ENCODE results near the gene ZNRF3.

DNA sequence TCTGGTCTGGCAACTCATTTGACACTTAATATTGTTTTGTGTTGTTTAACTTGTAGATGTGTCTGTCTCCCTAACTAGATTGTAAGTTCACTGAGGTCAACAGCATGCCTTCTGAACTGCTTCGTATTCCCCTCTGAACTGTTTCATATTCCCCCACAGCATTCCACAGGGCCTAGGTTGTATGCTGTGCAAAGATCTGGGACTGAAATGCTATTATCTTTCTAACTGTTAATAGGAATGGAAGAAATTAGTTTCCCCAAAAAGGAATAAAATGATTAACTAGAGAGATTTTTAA is 38.2 kb downstream of the ZNRF3 start:
- TF ChIP-seq, protein P1, sequence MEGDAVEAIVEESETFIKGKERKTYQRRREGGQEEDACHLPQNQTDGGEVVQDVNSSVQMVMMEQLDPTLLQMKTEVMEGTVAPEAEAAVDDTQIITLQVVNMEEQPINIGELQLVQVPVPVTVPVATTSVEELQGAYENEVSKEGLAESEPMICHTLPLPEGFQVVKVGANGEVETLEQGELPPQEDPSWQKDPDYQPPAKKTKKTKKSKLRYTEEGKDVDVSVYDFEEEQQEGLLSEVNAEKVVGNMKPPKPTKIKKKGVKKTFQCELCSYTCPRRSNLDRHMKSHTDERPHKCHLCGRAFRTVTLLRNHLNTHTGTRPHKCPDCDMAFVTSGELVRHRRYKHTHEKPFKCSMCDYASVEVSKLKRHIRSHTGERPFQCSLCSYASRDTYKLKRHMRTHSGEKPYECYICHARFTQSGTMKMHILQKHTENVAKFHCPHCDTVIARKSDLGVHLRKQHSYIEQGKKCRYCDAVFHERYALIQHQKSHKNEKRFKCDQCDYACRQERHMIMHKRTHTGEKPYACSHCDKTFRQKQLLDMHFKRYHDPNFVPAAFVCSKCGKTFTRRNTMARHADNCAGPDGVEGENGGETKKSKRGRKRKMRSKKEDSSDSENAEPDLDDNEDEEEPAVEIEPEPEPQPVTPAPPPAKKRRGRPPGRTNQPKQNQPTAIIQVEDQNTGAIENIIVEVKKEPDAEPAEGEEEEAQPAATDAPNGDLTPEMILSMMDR (conservative IDR thresholded peaks at IDR 0.05 in 1 of 2, IDR thresholded peaks at IDR 0.05 in 1 of 2; ENCODE audit: extremely low read depth in 1 of 2, insufficient read depth in 1 of 2, low read depth in 1 of 2, low read length in 2 of 2): no peak
- no peak for TF ChIP-seq EZH2 (IDR thresholded peaks at IDR 0.05; ENCODE audit: borderline replicate concordance, low read length)
